Measurements from ENCODE around the gene MYO3B.
"Not testable (repeated sequence)": the region's sequence is repeated elsewhere in the genome, so short reads cannot be mapped to it uniquely, and the experiment has no call there.

Gene MYO3B

DNA sequence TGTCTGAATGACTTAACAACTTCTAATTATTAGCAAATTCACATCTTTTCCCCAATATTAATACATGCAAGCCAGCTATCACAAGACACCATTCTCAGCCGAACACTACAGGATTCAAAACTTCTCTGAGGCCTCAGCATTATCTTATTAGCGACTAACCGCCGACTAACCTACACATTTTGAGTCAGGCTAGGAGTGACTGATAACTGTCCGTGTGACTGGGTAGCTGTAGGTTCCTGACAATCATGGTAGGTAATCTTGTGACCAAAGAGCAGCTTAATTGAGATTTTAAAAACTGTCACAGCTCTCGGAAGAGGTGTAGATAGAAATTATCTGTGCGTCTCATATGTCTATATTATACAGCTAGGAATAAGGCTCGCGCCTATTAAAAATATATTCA, 493.1 kb downstream of the MYO3B start:
- DNase-seq = no peak

DNA sequence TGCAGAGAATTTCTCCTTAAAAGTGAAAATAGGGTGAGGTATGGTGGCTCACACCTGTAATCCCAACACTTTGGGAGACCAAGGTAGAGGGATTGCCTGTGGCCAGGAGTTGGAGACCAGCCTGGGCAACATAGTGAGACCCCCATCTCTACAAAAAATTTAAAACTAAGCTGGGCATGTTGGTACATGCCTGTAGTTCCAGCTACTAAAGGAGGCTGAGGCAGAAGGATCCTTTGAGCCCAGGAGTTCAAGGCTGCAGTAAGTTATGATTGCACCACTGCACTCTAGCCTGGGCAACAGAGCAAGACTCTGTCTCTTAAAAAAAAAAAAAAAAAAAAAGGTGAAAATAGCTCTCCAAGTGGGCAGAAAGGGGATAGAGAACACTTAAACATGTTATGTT, 496.3 kb downstream of the MYO3B start:
- not testable (repeated sequence) for DNase-seq

GRCh38 chr2:170675701-170676100, 497.8 kb downstream of the MYO3B start:
- no peak for DNase-seq

- DNase-seq = no peak
Measured at GRCh38 chr2:170679607-170680079, 501.7 kb downstream of the MYO3B start.

DNA sequence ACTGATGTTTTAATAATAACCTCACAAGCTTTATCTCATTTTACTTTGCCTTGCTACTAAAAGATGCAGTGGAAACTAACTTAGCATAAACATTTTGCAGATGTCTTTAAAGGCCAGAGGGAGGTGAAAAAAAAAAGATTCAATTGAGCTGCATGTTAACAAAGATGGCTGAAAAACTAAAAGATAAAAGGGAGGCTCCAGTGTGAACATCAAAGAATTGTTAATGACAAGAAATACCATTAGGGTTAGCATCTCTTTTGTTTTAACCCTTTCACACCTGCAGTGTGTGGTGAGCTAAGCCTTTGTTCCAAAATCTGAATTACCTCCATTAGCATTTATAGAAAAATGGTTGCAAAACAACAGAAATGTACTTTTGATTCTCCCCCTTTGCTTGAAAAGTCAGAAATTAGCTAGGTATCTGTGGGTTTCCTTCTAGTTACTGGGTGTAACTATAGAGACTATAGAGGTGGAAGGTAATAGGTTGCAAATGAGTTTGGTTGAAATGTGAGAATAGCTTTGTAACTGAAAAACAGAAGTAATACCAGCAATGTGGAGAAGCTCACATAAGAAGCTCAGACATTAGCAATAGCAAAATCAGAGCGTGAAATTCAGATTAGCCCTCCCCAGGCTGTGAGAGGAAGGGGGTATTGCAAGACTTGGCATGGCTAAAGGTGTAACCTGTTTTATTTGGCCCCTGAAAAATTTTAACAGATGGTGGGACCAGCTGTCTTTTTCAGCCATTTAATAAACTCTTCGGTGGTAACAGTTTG, 502.4 kb downstream of the MYO3B start:
- DNase-seq = no peak

DNA sequence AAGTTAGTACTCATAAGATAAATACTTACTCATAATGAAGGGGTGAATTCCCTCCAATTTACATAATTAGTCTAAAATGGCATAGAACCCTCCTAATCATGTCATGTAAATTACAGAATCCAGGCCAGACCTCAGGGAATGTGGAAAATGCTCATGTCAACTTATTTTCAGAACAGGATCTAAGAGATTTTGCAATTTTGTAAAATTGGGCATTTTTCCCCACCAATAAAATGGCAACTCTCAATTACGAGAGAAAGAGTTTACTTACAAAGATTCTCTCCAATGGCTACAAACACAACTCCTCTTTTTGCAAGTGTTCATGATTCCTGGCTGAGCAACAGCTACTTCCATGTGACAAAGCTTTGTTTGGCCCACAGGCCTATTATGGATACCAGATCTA, 503.4 kb downstream of the MYO3B start:
- no peak for DNase-seq

DNA sequence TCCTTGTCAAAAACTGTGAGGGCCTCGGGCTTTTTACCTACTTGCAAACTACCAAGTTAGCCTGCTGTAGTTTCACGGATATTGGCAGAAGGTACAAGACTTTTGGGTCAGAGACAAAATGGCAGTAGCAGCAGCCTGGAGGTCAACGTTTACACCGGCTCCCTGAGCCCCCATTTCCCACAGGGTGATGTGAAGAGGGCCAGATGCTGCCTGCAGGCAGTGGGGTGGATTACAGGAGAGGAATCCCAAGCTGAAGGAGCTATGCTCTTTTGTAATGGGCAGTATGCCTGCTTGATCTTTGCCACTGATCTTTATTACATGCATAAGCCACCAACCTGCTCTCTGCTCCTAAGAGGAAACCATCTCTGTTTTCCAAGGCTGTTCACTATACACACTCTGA, 507.6 kb downstream of the MYO3B start:
- DNase-seq = no peak

DNA sequence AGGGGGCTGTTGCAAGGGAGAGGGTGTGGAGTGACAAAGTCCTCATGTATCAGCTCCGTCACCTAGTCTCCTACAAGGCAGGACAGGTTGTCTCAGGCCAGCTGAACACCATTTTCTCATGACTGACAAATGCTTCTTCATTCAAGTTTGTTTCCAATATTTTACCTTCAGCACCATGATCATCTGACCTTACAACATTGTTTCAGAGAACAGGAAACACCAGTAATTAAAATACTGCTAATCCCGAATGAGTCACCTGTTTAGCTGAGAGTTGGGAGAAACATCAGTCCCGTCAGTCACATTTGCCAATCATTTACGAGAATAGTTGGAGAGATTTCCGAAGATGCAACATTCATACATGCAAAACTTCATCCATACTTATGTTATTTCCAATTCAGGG, 511.5 kb downstream of the MYO3B start:
- DNase-seq = no peak

DNA sequence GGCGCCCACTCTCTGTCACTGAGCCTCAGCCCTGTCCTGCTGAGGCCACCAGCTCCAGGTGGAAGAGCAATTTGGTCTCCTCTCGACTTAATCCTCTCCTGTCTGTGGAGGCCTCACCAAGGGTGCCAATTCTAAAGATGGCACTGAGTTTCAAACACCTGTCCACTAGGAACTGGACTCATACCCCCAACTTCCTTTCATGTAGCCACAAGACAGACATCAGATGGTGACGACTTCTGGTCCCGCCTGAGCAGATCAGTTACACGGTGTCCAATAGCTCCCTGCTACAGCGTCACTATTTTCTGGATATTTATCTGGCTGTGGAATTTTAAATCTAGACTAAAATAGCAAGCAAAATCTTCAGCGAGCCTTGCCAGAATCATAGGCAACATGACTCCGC, 512.7 kb downstream of the MYO3B start:
- DNase-seq = no peak

GRCh38 chr2:170694316-170694715, 516.4 kb downstream of the MYO3B start:
- DNase-seq = no peak

DNA sequence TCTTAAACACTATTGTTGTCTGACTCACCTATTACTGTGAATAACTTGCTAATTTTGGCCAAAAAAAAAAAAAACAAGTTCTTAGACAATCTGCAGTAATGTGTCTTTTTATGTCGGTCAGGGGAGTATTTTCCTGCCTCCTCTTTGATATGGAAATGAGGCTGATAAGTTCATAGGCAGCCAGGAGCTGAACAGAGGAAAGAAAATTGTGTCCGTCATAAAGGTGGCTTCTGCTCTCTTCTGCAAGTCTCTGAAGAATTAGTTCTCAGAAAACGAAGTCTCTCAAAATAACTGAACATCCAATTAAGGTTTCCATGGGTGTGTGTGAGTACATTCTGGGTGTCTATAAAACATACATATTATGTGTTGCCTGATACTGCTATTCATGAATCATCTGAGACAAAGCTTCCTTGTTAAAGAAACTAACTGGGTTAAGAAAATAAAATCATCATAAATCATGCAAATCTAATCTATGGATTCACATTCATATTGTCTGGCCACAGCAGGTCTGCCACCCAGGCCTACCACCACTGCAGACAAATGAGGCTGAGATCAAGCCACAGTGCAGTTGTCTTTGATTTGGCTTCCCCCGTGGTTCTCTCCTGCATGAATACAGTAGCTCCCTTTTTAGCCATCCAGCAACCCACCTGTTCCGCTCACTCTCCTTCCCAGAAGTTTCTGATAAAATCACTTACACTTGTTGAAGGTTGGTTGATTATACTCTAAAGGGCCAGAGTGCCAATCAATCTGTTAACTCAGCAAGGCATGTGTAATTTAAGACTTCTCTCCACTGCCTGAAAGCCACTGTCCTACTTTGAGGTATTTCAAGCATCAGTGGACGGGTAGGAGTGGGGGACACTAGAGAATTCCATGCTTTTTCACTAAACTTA, 517.8 kb downstream of the MYO3B start:
- no peak for DNase-seq

GRCh38 chr2:170696948-170697347, 519.0 kb downstream of the MYO3B start:
- DNase-seq = no peak

- no peak for DNase-seq
Measured at GRCh38 chr2:170701011-170701410, 523.1 kb downstream of the MYO3B start.

DNA sequence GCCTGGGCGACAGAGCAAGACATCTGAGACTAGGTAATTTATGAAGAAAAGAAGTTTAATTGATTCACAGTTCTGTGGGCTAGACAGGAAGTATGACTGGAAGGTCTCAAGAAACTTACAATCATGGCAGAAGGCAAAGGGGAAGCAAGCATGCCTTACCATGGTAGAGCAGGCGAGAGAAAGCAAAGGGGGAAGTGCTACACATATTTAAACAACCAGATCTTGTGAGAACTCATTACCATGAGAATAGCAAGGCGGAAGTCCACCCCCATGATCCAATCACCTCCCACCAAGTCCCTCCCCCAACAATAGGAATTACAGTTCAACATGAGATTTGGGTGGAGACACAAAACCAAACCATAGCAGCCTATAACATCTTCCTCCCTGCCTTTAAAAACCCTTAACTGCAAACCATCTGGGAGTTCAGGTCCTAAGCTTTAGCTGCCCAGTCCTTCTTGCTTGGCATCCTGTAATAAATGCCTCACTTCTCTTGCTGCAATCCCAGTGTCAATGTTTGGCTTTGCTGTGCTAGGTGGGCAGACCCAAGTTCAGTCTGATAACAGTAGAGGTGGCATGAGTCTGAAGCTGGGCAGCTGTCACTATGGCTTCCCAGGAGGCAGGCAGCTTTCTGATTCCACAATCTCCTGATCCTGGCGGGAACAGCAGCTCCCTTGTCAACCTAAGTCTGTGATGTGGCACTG, 526.0 kb downstream of the MYO3B start:
- no peak for DNase-seq
